Activated CD8-positive, alpha-beta memory T cell treated with anti-CD3 and anti-CD28 coated beads, Interleukin-2, amount 50 U/mL, for 4 hours (primary cell): ENCODE data around the gene FBXL17.
A peak's percentile ranks its signal among the peaks of the same experiment; 100 is the strongest.
"Not testable (repeated sequence)": the region's sequence is repeated elsewhere in the genome, so short reads cannot be mapped to it uniquely, and the experiment has no call there.

ENCODE experiments used
- DNase-seq: peaks from one replicate; pipeline ENCODE4 v3.0.0-alpha.2; 2020

The FBXL17 gene

DNA sequence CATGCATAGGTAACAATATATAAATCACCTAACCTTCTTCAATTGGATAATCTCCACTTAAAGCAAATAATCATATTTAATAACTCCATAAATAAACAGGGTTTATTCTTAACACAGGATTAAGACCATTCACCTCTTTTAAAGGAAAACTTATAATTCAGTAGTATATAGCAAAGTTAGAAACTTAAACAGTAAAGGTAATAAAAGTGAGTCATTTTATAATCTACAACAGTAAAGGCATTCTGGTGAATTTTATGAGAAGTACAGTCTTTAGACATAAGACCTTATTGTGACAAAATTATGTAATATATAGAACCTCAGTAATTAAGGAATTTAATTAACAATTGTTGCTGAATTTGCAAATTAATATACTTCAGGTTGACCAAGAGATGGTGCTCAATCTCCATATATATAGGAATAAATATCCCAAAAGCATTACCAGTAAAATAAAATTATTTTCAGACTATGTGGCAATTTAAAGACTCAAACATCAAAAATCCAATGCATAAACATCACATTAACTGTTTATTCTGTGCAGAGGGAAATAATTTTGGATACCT, 84.8 kb downstream of the FBXL17 start:
- DNase-seq, result no peak

DNA sequence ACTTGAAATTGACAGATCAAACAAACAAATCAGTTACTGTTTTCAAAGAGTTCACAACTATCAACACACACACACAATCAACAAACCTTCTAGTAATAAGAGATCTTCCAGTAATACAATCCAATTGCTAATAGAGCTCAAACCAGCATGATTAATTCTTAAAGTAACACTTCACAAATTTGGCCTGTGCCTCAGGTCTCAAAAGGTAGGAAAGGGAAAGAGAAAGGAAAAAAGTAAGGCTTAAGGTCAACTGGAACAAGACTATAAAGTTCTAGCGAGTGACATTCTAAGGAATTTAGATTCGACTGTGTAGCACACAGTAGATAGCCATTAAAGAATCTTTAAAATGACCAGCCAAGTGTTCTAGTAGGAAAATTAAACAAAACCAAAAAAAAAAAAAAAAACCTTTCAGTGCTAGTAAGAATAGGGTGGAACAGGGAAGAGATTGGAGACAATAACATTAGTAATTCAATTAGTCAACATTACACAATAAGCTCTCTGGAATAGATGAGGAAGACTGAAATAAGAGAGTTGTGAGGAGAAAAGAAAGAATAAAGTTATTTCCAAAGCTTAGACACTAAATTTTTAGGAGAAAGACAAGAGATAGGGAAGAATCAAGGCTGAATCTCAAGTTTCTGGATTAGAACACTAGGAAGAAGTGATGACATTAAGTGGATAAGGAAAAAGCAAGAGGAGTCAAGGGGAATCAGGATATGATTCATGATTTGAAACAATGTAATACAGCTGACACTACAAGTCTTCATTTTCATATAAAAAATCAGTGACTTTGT, 86.1 kb downstream of the FBXL17 start:
- DNase-seq, result no peak

DNA sequence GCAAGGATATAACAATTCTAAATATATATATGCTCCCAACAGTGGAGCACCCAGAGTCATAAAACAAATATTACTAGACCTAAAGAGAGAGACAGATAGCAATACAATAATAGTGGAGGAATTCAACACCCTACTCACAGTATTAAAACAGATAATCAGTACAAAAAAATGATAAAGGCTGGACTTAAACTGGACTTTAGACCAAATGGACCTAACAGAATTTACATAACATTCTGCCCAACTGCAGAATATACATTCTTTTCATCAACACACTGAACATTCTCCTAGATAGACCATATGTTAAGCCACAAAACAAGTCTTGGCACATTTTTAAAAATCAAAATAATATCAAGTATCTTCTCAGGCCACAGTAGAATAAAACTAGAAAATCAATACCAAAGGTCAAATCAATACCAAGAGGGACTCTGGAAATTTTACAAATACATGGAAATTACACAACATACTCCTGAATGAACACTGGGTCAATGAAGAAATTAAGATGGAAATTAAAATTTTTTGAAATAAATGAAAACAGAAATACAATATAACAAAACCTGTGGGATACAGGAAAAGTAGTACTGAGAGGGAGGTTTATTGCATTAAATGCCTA, 100.8 kb downstream of the FBXL17 start:
- no peak for DNase-seq

DNA sequence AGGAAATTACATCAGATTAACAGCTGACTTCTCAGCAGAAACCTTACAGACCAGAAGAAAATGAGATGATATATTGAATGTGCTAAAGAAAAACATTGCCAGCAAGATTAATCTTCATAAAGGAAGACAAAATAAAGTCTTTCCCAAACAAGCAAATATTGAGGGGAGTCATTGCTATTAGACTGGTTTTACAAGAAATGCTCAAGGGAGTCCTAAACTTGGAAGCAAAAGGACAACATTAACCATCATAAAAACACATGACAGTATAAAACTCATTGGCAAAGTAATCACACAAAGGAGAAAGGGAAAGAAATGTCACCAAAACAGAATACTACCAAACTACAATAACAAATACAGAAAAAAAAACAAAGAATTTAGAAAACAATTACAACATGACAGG, 101.7 kb downstream of the FBXL17 start:
- DNase-seq, result no peak

DNA sequence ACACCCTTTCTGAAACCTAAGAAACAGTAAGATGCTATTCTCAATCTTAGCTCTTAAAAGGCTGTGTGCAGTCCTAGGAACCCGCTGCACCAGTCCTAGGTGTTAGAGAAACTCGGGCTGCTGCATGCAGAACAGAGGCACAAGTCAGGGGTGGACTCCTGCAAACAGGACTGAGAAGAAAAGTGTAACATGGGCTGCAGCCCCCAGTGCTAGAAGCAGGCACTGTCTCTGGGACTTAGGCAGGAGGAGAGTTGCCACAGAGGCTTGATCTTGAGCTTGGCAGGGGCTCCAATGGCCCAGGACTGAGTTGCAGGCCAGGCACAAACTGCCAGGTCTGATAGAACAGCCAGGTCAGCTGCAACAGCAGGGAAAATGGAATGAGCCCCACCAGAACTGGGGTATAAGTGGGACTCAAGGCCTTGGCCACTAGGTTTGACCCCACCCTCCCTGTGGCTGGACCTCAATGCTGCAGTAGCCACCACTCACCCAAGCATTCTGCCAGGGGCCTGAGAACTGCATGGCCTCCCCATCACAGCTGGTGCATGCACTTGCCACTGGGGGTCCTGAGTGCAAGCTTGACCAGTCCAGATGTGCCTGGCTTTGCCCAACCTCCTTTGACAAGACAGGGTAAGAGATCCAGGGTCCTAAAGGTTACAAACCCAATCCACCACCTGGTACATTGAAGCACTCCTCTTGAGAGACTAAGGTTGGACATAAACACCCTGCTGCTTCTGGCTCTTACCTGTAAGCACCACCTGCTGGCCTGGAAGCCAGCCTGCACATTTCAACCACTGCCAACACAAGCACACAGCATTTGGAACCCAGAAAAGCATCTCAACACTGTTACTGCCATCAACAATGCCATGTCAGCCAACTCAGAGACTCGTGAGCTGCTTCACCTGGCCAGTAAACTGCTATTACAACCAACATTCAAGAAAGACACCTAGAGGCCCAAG, 103.3 kb downstream of the FBXL17 start:
- no peak for DNase-seq

DNA sequence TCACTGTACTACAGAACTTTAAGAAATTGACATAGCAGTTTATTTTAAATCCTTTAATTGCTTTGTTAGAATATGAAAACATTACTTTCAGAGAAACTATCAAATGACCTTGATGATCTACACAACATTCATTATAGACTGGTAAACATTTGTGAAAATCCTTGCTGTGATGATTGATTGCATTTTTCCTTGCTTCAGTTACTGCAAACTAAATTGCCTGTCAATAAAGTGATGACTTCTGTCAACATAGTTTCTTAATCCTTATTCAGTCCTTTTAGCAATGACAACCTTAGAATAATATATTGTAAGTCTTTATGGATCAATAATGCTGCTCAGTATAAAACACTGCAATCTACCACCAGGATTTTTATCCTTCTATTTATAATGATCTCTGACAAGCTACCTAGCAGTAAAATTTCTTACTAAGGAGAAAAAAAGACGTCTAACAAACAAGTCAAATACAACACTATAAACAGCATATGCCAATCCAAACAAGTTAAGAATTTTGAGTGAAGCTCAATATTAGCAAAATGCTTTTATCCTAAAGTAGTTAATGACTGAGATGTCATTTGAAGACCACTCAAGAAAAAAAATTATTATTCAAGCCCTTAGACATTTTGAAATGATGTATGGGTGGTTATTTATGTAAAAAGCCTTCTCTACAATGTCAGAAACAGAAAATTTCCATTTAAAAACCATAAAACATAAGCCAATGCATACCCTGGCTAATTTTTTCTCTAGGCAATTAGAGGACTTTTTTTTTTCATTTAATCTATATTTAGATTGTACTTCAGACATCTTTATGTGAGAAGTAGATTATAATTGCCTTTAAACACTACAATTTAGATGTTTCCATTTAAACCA, 105.5 kb downstream of the FBXL17 start:
- no peak for DNase-seq

DNA sequence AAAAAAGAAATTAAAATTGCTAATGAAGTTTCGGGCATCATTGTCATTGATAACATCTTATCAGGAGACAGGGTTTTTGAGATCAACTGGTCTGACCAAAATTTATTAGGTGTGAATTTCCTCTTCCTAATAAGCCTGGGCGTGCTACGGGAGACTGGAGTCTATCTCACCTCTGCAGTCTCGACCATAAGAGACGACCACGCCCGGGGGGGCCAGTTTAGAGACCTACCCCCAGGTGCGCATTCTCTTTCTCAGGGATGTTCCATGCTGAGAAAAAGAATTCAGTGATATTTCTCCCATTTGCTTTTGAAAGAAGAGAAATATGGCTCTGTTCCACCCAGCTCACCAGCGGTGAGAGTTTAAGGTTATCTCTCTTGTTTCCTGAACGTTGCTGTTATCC, 107.8 kb downstream of the FBXL17 start:
- DNase-seq, result not testable (repeated sequence)

DNA sequence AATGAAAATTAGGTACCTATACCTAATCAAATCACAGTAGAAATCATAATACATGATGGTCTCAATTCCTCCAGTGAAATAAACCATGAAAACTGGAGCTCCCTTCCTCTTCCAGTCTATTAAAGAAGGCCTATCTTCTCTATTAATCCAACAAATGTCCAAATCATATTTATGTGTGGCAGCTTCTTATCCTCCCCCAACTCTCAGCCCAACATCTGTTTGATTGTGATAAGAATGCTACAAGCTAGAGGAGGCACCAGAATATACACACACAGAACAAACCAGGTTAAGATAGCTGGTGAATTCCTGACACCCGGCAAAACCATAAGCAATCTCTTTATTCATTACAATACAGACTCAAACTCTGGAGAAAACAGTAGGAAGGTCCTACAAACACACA, 110.8 kb downstream of the FBXL17 start:
- no peak for DNase-seq

DNA sequence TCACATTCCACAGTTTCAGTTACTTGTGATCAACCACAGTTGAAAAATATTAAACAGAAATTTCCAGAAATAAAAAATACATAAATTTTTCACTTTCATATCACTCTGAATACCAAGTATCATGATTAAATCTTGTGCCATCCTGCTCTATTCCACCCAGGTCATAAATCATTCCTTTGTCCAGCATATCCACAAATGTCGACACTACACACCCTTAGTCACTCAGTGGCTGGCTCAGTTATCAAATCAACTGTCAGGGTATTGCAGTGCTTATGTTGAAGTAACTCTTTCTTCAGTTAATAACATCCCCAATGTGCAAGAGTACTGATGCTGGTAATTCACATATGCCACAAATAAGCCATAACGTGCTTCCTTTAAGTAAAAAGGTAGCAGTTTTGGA, 115.7 kb downstream of the FBXL17 start:
- no peak for DNase-seq

DNA sequence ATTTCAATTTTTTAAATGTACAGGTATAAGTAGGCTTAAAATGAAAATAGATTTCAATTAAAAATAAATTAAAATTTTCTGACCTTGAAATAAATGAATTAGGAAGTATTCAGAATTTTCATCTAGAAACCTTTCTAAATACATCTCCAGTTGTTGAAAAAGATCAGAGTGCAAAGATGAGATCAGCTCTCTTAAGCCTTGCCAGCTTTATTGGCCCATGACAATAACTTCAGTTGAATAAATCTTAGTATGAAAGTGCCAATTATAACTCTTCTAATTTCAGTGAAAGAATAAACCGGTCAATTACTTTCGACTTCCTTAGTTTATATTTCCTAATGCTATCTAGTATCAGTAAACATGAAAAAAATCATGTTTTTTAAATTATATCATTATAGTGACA, 117.4 kb downstream of the FBXL17 start:
- DNase-seq, result no peak

DNA sequence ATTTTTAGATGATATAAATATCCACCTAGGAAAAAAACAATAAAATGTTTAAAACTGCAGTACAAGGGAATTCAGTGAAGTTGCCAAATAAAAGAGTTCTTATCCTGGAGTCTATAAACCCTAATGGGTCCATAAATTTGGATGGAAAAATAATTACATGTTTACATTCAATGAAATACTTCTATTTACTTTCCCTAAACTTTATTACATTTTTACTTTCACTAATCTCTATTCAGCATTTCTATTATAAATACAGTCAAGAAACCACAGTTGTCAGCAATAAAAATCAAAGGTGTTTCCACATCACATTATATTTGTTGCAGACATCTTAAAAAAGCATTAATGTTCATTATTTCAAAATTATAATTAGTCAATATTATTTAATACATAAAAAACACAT, 118.6 kb downstream of the FBXL17 start:
- no peak for DNase-seq

DNA sequence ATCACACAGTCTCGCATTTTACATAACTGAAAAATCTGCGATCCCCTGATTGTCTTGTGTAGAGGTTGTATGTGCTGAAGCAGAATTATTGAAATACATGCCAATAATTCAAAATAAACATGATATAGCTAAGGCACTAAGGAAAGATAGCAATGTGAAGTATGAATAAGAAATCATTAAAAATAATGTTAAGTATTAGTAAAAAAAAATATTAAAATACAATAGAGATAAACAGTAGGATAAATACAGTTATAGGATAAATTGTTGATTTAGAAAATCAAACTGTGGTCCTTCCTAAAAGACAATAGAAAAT, 121.1 kb downstream of the FBXL17 start:
- no peak for DNase-seq

DNA sequence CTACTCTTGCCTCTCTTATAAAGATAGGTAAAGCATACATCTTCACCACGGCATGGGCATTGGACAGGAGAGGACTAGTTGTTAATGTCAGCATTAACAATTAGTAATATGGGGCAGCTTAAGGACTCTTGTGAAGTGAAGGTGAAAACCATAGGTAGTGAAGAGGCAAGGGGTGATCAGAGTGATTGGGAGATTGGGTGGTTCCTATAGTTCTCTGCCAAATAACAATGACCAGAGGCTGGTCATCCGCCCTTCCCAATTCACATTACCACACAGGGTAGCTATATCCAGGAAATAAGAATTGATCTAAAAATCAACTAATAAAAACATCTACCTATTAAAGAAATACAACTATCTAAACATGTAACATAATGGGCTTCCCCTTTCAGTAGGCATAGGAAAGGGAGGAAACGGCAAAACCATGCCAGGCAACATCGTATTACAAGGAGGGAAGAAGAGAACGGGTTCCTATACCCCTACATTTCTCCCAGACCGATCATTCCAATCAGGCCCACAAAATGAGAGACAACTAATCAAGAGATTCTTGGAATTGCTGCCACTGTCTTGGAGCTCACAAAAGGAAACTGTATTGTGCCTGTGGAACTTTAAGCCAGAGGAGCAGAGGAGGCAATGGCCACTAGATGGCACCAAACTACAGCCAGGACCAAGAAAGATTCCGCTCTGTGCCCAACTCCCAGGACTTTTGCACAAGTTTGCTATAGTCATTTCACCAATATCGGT, 121.6 kb downstream of the FBXL17 start:
- peak; percentile 67 for DNase-seq

DNA sequence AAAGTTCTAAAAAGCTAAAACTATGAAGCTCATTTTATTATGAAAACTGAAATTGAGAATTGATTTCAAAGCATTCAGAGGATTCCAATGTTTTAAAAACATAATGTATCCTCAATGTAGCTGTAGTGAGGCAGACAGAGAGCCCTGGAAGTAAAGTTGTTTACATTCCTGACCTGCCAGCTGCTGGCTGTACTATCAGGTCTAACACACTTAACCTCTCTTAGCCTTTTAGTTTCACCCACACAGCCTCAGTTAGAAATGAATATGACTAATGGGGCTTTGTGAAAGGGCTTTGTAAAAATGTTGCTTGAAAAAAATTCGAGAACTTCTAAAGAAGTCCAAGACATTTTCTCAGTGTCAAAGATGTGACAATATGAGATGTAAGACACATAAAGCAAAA, 122.6 kb downstream of the FBXL17 start:
- DNase-seq, result no peak

DNA sequence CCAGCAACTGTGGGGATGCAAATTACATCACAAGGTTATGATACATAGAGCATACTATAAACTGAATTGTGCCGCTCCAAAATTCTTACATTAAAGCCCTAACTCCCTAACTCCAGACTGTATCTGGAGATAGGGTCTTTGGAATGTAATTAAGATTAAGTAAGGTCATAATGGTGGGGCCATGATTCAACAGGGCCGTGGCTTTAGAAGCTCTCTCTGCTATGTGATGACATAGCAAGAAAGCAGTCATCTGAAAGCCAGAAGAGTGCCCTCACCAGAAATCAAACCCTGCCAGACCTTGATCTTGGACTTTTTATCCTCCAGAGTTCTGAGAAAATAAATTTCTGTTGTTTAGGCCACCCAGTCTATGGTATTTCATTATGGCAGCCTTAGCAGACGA, 123.9 kb downstream of the FBXL17 start:
- no peak for DNase-seq

DNA sequence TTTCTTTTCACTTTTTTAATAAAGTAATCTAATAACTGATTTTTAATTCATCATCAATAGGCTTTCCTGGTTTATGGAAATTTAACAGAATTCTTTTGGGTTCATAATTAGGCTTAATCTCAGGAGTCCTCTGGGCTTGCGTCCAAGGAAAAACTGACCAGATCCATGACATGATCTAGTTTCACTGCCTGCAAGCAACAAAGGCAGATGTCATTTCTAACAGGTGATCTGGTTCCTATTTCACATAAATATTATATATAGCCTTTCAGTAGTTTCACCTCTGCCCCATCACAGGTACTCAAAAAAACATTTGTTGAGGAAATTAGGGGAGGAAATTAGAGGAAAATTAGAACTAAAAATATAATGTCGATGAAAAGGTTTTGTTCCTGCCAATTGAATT, 126.4 kb downstream of the FBXL17 start:
- no peak for DNase-seq

DNA sequence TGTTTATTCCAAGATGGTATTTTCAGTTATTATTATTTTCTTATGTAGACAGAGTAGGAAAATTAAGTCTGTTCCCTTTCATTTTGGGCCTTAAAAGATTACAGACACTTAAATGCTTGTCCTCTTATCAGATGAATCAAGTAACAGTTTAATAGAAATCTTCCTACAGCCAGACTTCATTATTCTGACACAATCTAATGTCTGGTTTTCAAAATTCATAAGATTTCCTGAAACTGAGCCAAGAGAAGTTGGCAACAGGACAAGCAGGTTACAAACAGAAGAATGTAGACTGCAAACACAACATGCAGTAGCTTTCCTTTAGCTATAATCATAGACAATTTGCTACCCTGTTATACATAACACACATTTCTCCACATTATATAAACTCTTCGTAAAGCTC, 130.5 kb downstream of the FBXL17 start:
- DNase-seq, result no peak

DNA sequence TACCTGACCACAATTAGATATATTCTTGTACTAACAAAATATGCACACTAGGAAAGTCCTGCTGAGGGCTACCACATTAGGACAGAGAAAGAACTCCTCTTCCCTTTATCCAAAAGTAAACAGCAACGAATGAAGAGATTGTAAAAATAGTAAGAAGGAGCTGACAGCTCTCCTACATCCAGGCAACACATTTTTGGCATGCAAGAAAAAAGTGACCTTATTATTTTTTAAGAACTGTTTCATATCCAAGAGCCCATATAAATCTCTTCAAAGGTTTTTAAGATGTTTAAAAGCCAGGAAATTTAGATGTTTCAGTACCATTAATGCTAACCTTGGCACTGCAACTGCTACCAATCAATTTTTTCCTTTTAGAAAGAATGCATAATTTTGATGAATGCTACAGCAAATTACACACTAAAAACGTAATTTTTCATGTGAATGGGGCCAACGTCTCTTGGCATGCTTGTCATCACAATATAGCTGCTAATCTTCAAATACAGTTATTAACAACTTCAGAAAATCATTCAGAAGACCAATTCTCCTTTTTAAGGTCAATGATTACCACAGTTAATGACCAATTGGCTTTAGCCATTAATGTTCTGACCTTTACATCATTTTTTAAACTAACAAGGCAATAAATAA, 132.0 kb downstream of the FBXL17 start:
- no peak for DNase-seq

DNA sequence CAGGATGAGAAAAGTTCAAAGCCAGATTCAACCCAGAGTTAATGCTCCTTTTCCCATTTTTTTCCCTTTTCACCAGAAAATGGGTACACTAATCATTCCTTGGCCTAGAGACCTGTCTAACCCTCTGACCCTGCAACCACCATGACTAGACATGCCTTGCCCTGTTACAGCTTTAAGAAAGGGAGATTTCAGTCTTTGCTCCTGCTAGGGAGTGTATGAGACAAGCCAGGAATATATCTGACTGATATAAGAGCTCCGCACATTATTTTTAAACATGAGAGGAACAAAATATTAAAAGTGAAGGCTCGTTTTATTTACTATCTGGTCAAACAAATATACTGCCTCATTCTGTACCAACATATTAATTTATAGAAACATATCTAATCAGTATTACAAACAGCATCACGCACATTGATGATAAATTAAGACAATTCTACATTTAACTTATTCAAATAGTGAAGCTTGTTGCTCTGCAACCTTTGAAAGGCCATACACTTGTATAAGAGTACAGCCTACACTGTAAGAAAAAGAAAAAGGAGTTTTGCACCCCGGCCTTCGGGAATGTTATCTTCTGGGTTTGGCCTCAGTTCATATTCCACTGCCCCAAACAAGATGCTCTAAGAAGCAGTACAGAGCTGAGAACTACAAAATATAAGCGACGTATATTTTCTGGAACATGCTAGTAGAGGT, 132.7 kb downstream of the FBXL17 start:
- DNase-seq, result no peak
